ENCODE data around the gene SERPINA10. TPM values are rescaled to one million over a fixed set of nuclear protein-coding genes. Genes with fewer than 3 reads are reported as not detected.

SERPINA10 gene
- total RNA-seq, 1 experiment from 2014 or later = not detected

DNA sequence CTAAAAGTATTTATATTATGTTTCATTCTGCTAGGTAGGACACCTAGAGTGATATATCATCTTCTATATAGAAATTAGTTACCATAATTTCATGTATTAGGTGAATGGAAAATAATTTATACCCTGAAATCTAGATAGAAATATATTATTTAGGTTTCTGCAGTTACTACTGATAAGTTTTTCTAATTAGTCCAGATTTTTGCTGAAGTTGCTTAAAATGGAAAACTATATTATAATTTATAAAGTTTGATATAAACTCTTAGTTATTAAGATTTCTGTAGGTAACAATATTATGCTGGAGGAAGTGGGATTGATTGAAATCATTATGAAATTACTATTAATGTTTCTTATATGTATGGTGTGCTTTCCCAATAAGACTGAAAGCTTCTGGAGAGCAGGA lies 56.0 kb downstream of the SERPINA10 start:
- TF ChIP-seq EZH2 (IDR thresholded peaks at IDR 0.05; ENCODE audit: low read length, unreplicated experiment) (no peak), EZH2phosphoT487 (IDR thresholded peaks at IDR 0.05; ENCODE audit: borderline replicate concordance, low read length) (no peak)
- TF ChIP-seq, protein P1, sequence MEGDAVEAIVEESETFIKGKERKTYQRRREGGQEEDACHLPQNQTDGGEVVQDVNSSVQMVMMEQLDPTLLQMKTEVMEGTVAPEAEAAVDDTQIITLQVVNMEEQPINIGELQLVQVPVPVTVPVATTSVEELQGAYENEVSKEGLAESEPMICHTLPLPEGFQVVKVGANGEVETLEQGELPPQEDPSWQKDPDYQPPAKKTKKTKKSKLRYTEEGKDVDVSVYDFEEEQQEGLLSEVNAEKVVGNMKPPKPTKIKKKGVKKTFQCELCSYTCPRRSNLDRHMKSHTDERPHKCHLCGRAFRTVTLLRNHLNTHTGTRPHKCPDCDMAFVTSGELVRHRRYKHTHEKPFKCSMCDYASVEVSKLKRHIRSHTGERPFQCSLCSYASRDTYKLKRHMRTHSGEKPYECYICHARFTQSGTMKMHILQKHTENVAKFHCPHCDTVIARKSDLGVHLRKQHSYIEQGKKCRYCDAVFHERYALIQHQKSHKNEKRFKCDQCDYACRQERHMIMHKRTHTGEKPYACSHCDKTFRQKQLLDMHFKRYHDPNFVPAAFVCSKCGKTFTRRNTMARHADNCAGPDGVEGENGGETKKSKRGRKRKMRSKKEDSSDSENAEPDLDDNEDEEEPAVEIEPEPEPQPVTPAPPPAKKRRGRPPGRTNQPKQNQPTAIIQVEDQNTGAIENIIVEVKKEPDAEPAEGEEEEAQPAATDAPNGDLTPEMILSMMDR (conservative IDR thresholded peaks at IDR 0.05; ENCODE audit: low read depth, low read length) = no peak
- no peak overlapping the region for H3K27ac ChIP-seq (ENCODE audit: low read length)
- ChIA-PET CTCF (no interaction called here), POLR2A (ENCODE audit: unreplicated experiment) (no interaction called here)
- H2AFZ ChIP-seq (ENCODE audit: low read length) = no peak overlapping the region
- no peaks in the 10 kb centered on the region for H3K36me3 ChIP-seq (ENCODE audit: low read depth, low read length)
- BruUV-seq (replicated peaks) = no TSS peak
- no peaks in the 10 kb centered on the region for H3K9me2 ChIP-seq (replicated peaks; ENCODE audit: low read length)
- no peaks in the 10 kb centered on the region for H4K20me1 ChIP-seq (ENCODE audit: low read length)
- no peaks in the 10 kb centered on the region for H3K4me1 ChIP-seq (ENCODE audit: insufficient read depth, low read length)
- H3K9me3 ChIP-seq (ENCODE audit: low read length) = no peaks in the 10 kb centered on the region
- H3K9ac ChIP-seq (ENCODE audit: low read length) = no peak overlapping the region
- H3K79me2 ChIP-seq (ENCODE audit: low read length) = no peaks in the 10 kb centered on the region
- 0 out of 2 replicates have a peak, but pooled peaks cover 5% of the 10 kb centered on the region for H3K27me3 ChIP-seq (ENCODE audit: low read length)
- ATAC-seq (no peak), DNase-seq (no peak)
- no peak overlapping the region for H3K4me3 ChIP-seq (ENCODE audit: low read length)
- intact Hi-C loops (cut with micrococcal nuclease) = no loop called here
- no peak overlapping the region for H3K4me2 ChIP-seq (ENCODE audit: low read length)
- H3F3A ChIP-seq (ENCODE audit: low read length, unreplicated experiment) = no peaks in the 10 kb centered on the region

Other genes starting within 250 kb of the SERPINA10 start
- 120 and 126 TPM in 2 replicates for gene DDX24, start 212.1 kb downstream of the SERPINA10 start, total RNA-seq (2014; rRNA removed)
- gene IFI27L1, start 212.0 kb downstream of the SERPINA10 start, total RNA-seq (2014; rRNA removed) = 7.8 and 16.9 TPM in 2 replicates
- 4.3 TPM in 1 of 2 replicates, not detected in the other for gene IFI27, start 182.5 kb downstream of the SERPINA10 start, total RNA-seq (2014; rRNA removed)
- gene IFI27L2, start 163.7 kb downstream of the SERPINA10 start, total RNA-seq (2014; rRNA removed) = 29.3 and 42.7 TPM in 2 replicates
- gene PPP4R4, start 118.9 kb downstream of the SERPINA10 start, total RNA-seq (2014; rRNA removed) = 0.11 TPM in 1 of 2 replicates, not detected in the other
- gene SERPINA6, start 30.1 kb upstream of the SERPINA10 start, total RNA-seq (2014; rRNA removed) = not detected in 2 replicates
- gene SERPINA2, start 73.4 kb upstream of the SERPINA10 start, total RNA-seq (2014; rRNA removed) = not detected in 2 replicates
- 5.4 and 10.5 TPM in 2 replicates for gene SERPINA1, start 95.3 kb upstream of the SERPINA10 start, total RNA-seq (2014; rRNA removed)
- not detected in 2 replicates for gene SERPINA11, start 159.5 kb upstream of the SERPINA10 start, total RNA-seq (2014; rRNA removed)
- gene SERPINA9, start 182.9 kb upstream of the SERPINA10 start, total RNA-seq (2014; rRNA removed) = not detected in 2 replicates
- gene SERPINA12, start 216.2 kb upstream of the SERPINA10 start, total RNA-seq (2014; rRNA removed) = not detected in 2 replicates